GM20000 (cell line): ENCODE measurements around the gene PLAGL1.

Experiments used
- DNase-seq: peaks from one replicate; pipeline ENCODE4 v3.0.0; 2012; ENCODE audit warnings: low spot score
- CTCF ChIP-seq: IDR thresholded peaks from 2 replicates; pipeline ENCODE4 v1.5.1; 2012; ENCODE audit warnings: mild to moderate bottlenecking, control low read depth; ENCODE audit errors: extremely low read depth, missing control alignments

Gene PLAGL1

DNA sequence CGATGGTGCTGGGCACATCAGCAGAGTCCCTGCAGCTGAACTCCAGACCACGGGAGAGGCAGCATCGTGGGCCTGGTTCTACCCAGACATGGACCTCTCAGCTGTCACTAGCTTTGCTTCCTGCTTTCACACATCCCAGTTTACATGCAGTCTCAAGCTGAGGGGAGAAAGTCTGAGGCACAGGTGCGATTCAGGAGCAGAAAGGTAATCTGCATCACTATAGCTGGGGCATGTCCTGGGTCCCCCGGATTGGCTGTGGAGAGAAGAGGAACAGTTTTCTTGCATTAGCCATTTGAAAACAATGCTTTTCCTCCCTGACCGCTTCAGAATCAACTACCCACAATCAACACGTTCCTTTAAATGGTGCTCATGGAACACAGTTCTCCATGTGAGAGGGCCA lies 59.9 kb downstream of the PLAGL1 start:
- no peak for DNase-seq

GRCh38 chr6:143941852-143942627 lies 66.0 kb downstream of the PLAGL1 start:
- peak; percentile 45 for TF ChIP-seq CTCF
- peak; percentile 25 for DNase-seq

More for the DNA sequence above, 59.9 kb downstream of the PLAGL1 start:
- TF ChIP-seq CTCF: no peak

GRCh38 chr6:143940011-143940597 lies 68.0 kb downstream of the PLAGL1 start:
- peak; percentile 50 for TF ChIP-seq CTCF

DNA sequence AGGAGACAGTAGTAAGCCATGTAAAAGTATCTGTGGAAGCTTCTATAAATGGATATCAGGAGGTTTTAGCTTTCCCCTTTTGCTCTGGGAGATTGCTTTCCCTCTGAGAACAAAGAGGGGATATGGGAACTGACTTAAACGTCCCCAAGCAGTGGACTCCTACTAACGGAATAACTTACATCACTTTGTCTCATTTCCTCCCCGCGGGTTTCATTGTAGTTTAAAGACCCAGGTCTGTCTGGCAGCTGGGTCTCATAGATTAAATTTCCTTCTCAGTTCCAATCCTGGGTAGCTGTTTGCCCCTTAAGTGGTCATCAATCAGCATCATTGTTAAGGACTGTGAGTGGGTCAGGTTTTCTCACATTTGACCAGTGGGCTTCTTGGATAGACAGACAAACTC lies 68.7 kb downstream of the PLAGL1 start:
- TF ChIP-seq CTCF: no peak
- DNase-seq: no peak

More at GRCh38 chr6:143940011-143940597, 68.0 kb downstream of the PLAGL1 start:
- DNase-seq: peak; percentile 78

DNA sequence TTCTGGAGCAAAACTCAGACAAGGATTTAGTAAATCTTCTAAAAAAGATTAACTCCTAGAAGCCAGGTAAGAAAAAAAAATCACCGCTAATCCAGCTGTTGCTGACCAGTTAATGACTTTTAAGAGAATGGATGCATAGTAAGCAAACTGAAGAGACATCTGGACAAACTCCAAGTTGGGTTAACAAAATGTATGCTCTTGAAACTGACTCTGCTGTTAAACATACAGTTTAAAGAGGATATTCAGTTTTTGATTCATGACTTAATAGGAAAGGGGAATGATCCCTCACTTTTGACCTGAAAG lies 70.4 kb downstream of the PLAGL1 start:
- DNase-seq: no peak
- no peak for TF ChIP-seq CTCF

- no peak for DNase-seq
- no peak for TF ChIP-seq CTCF
These were observed 71.0 kb downstream of the PLAGL1 start for GRCh38 chr6:143936778-143937667.

DNA sequence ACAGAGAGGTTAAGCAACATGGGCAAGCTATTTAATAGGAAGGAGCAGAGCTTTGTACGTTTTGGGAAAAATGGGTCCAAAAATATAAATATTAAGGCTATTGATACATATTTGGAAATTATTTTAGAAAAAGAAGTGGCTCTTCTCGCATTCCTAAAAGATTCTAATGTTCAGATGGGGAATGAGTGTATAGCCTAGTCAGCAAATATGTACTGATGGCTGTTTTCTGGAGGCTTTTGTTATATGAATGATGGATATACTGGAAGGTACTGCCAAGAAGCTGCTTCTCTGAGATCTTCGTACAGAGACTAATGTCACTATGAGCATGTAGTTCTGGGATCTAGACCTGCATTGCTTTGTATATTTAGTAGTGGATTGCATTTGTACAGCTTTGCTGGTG lies 71.7 kb downstream of the PLAGL1 start:
- no peak for TF ChIP-seq CTCF
- DNase-seq: no peak
